NB4 (cell line): ENCODE results near the gene KATNAL2.
"Not testable (repeated sequence)": the region's sequence is repeated elsewhere in the genome, so short reads cannot be mapped to it uniquely, and the experiment has no call there.

ENCODE experiments used
- DNase-seq: peaks from one replicate; pipeline ENCODE4 v3.0.0; 2010; ENCODE audit warnings: low read depth
- H3K4me3 ChIP-seq: one replicate; pipeline ENCODE4 v1.5.1; 2011; ENCODE audit warnings: mild to moderate bottlenecking, low read depth, low read length, moderate library complexity
- CTCF ChIP-seq: IDR thresholded peaks from one replicate; pipeline ENCODE4 v1.5.1; 2012; ENCODE audit warnings: low read depth, low read length
- MAX ChIP-seq: IDR thresholded peaks from 2 replicates; pipeline ENCODE4 v1.6.1; 2011; ENCODE audit warnings: low read depth, low read length
- MYC ChIP-seq: IDR thresholded peaks from 2 replicates; pipeline ENCODE4 v1.6.1; 2011; ENCODE audit warnings: low read depth, low read length
- POLR2A ChIP-seq: IDR thresholded peaks from 2 replicates; pipeline ENCODE4 v1.6.1; 2011; ENCODE audit warnings: mild to moderate bottlenecking; ENCODE audit not compliant: insufficient read length; ENCODE audit errors: extremely low read depth

The KATNAL2 gene

GRCh38 chr18:47019870-47020269, 102.5 kb downstream of the KATNAL2 start:
- H3K4me3 ChIP-seq, DNase-seq: not testable (repeated sequence)

- not testable (repeated sequence) for DNase-seq, H3K4me3 ChIP-seq
These were observed 103.4 kb downstream of the KATNAL2 start for GRCh38 chr18:47020757-47021156.

DNA sequence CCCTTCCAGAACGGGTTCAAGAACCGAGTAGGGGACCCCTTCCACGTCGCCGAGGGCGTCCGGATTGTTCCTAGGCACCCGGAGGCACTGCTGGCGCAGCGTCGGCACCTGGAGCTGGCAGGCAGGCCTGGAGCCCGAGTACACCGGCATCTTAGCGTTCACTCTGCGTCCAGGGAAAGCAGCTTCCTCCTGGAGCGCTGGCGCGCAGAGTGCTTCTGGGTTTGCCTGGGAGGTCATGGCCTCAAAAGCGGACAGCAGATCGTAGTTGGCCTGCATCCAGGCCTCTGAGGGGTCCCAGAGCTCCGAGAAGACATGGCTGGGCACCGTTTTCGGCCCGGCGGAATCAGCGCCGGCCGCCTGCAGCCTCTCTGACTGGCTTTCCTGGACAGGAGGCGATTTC, 105.4 kb downstream of the KATNAL2 start:
- not testable (repeated sequence) for DNase-seq, H3K4me3 ChIP-seq

- DNase-seq, H3K4me3 ChIP-seq: not testable (repeated sequence)
These were observed 106.5 kb downstream of the KATNAL2 start for GRCh38 chr18:47023769-47024465.

GRCh38 chr18:47025557-47026174, 108.3 kb downstream of the KATNAL2 start:
- DNase-seq, H3K4me3 ChIP-seq: not testable (repeated sequence)

DNA sequence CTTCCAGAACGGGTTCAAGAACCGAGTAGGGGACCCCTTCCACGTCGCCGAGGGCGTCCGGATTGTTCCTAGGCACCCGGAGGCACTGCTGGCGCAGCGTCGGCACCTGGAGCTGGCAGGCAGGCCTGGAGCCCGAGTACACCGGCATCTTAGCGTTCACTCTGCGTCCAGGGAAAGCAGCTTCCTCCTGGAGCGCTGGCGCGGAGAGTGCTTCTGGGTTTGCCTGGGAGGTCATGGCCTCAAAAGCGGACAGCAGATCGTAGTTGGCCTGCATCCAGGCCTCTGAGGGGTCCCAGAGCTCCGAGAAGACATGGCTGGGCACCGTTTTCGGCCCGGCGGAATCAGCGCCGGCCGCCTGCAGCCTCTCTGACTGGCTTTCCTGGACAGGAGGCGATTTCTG, 111.3 kb downstream of the KATNAL2 start:
- not testable (repeated sequence) for DNase-seq, H3K4me3 ChIP-seq

DNA sequence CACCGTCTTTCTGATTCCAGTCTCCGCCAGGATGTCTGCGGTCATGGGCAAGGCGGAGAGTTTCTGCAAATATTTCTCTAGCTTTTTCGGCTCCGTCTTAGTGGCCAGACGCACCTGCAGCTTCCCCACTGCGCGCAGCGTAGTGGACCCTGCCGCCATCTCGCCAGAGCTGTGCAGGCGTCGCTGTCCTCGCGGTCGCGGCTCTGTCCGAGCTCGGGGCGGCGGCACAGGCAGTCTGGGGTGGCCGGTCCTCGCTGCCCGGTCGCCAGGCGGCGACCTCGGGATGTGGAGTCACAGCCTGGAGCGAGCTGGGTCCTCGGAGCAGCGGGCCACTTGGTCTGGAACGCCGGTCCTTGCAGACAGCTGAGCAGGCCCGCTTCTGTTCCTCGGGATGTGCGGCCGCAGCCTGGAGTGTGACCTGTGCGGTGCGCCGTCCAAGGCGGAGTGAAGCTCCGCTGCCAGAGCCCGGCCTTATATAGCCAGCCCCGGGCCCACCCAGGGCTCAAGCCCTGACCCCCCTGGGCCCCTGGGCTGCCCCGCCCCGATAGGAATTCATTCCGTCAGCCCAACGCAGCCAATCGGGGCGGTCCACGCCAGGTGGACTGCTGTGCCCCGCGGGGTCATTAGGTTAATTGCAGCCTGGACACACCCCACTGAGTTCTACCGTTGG, 112.4 kb downstream of the KATNAL2 start:
- not testable (repeated sequence) for H3K4me3 ChIP-seq, DNase-seq

DNA sequence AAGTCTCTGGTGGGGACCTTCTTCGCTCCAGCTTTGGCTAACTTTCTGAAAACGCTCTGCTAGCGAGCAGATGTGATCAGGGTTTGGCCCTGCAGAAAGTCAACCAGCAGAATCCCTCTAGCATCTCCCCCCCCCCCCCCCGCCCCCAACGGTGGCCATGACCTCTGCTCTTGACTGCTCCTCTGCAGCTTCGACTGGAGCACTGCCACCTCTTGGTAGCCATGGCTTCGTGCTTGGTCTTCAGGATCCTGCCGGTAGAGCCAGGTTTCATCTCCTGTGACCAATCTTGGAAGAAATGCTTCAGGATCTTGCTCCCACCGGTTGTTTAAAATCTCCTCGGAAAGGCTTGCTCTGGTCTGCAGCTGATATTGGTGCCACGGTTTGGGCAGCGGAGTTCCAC, 113.5 kb downstream of the KATNAL2 start:
- not testable (repeated sequence) for H3K4me3 ChIP-seq, DNase-seq

DNA sequence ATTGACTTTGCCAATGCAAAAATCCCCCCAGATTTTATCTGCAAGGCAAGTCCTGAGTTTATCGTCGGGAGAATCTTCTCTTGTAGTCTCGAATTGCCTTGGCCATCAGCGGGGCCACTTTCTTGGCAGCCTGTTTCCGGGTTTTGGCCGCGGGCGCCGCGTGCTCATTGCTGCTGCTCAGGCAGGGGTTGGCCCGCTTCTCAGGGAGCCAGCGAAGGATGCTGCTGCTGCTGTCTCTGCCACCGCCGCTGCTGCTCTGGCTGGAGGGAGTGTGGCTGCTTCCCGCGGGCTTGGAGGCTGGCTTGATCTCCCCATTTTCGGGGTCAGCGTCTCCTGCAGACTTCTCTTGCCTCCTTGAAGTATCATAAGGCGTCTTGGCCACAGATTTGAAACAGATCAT, 115.5 kb downstream of the KATNAL2 start:
- no peak overlapping the region for H3K4me3 ChIP-seq
- TF ChIP-seq POLR2A (no peak), MAX (no peak), CTCF (no peak), MYC (no peak)
- DNase-seq, result no peak

DNA sequence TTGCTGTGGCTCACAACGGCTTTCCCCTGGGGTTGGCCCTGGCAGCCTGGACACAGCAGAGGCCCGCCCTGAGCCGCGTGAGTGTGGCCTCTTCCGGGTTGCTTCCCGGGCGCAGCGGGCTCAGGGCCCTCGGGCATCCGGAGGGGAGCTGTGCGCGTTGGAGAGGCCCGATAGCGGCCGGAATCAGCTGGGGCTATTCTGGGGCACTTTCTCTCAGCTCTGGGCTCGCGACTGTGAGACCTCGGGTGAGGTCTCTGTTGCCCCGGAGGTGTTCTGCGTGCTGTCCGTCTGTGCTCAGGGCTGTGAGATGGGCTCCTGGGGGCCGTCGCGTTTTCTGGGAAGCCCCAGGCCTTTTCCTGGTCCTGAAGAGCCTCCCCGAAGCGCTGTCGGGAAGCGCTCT, 117.2 kb downstream of the KATNAL2 start:
- DNase-seq, H3K4me3 ChIP-seq: not testable (repeated sequence)

DNA sequence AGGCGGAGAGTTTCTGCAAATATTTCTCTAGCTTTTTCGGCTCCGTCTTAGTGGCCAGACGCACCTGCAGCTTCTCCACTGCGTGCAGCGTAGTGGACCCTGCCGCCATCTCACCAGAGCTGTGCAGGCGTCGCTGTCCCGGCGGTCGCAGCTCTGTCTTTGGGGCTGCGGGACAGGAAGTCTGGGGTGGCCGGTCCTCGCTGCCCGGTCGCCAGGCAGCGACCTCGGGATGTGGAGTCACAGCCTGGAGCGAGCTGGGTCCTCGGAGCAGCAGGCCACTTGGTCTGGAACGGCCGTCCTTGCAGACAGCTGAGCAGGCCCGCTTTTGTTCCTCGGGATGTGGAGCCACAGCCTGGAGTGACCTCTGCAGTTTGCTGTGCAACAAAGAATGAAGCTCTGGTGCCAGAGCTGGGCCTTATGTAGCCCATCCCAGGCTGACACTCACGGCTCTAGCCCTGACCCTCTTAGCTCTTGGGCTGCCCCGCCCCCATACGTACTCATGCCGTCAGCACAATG, 117.8 kb downstream of the KATNAL2 start, which contains the start of gene ELOA2:
Gene ELOA2 (minus strand): TSS at position 466 of the 516 bp plus-strand sequence. CDS start 357 bp downstream, at position 109.
- TF ChIP-seq CTCF (no peak), MYC (no peak), POLR2A (no peak), MAX (no peak)
- DNase-seq, result no peak
- no peak within 1 kb of the TSS for H3K4me3 ChIP-seq
